Measurements from ENCODE around the gene LGALS4. TPM values are rescaled to one million over a fixed set of nuclear protein-coding genes. Genes with fewer than 3 reads are reported as not detected.

Gene LGALS4
- total and polyA plus RNA-seq, 9 of the 15 experiments (the other 6 are each of a cell fraction or from before 2014, with no cell fraction given): 0.08 to 1.1 (median 0.30) TPM; not detected in 3

- TF ChIP-seq, protein P1, sequence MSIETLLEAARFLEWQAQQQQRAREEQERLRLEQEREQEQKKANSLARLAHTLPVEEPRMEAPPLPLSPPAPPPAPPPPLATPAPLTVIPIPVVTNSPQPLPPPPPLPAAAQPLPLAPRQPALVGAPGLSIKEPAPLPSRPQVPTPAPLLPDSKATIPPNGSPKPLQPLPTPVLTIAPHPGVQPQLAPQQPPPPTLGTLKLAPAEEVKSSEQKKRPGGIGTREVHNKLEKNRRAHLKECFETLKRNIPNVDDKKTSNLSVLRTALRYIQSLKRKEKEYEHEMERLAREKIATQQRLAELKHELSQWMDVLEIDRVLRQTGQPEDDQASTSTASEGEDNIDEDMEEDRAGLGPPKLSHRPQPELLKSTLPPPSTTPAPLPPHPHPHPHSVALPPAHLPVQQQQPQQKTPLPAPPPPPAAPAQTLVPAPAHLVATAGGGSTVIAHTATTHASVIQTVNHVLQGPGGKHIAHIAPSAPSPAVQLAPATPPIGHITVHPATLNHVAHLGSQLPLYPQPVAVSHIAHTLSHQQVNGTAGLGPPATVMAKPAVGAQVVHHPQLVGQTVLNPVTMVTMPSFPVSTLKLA (conservative IDR thresholded peaks at IDR 0.05): no peak; a peak in 2 of 4 replicates
- no peak for TF ChIP-seq ZNF24 (IDR thresholded peaks at IDR 0.05)
- TF ChIP-seq ZNF174 (CRISPR knock-in tag; IDR thresholded peaks at IDR 0.05): no peak
- no peak for TF ChIP-seq ZNF551 (CRISPR knock-in tag; IDR thresholded peaks at IDR 0.05)
- TF ChIP-seq TAF9B (IDR thresholded peaks at IDR 0.05; ENCODE audit: partially characterized antibody): peak; percentile 45
- peak; percentile 83 for TF ChIP-seq EGR1 (conservative IDR thresholded peaks at IDR 0.05)
- no peak for TF ChIP-seq ZNF584 (CRISPR knock-in tag; IDR thresholded peaks at IDR 0.05; ENCODE audit: low read depth)
- 0 out of 2 replicates have a peak, but pooled peaks have one; percentile 22 for TF ChIP-seq ZBTB43 (CRISPR knock-in tag; IDR thresholded peaks at IDR 0.05)
- no peak for TF ChIP-seq SAFB (IDR thresholded peaks at IDR 0.05; ENCODE audit: borderline replicate concordance, low read depth, low read length)
- TF ChIP-seq, protein P2, sequence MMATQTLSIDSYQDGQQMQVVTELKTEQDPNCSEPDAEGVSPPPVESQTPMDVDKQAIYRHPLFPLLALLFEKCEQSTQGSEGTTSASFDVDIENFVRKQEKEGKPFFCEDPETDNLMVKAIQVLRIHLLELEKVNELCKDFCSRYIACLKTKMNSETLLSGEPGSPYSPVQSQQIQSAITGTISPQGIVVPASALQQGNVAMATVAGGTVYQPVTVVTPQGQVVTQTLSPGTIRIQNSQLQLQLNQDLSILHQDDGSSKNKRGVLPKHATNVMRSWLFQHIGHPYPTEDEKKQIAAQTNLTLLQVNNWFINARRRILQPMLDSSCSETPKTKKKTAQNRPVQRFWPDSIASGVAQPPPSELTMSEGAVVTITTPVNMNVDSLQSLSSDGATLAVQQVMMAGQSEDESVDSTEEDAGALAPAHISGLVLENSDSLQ (IDR thresholded peaks at IDR 0.05): peak; percentile 100
- TF ChIP-seq, protein P3, sequence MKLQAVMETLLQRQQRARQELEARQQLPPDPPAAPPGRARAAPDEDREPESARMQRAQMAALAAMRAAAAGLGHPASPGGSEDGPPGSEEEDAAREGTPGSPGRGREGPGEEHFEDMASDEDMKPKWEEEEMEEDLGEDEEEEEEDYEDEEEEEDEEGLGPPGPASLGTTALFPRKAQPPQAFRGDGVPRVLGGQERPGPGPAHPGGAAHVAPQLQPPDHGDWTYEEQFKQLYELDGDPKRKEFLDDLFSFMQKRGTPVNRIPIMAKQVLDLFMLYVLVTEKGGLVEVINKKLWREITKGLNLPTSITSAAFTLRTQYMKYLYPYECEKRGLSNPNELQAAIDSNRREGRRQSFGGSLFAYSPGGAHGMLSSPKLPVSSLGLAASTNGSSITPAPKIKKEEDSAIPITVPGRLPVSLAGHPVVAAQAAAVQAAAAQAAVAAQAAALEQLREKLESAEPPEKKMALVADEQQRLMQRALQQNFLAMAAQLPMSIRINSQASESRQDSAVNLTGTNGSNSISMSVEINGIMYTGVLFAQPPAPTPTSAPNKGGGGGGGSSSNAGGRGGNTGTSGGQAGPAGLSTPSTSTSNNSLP (IDR thresholded peaks at IDR 0.05; ENCODE audit: borderline replicate concordance, low read depth, low read length): peak; percentile 88; the same call in 1 of the 2 replicates
- TF ChIP-seq ZFP1 (CRISPR knock-in tag; IDR thresholded peaks at IDR 0.05): no peak
- TF ChIP-seq, protein P4, sequence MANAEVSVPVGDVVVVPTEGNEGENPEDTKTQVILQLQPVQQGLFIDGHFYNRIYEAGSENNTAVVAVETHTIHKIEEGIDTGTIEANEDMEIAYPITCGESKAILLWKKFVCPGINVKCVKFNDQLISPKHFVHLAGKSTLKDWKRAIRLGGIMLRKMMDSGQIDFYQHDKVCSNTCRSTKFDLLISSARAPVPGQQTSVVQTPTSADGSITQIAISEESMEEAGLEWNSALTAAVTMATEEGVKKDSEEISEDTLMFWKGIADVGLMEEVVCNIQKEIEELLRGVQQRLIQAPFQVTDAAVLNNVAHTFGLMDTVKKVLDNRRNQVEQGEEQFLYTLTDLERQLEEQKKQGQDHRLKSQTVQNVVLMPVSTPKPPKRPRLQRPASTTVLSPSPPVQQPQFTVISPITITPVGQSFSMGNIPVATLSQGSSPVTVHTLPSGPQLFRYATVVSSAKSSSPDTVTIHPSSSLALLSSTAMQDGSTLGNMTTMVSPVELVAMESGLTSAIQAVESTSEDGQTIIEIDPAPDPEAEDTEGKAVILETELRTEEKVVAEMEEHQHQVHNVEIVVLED (CRISPR knock-in tag; IDR thresholded peaks at IDR 0.05): peak; percentile 73
- no peak for TF ChIP-seq MYNN (IDR thresholded peaks at IDR 0.05)
- TF ChIP-seq MYNN (CRISPR knock-in tag; IDR thresholded peaks at IDR 0.05): no peak
- peak; percentile 30 for TF ChIP-seq JUND (IDR thresholded peaks at IDR 0.05; ENCODE audit: borderline replicate concordance, low read depth, low read length)
- no peak for TF ChIP-seq JUND (tag; IDR thresholded peaks at IDR 0.05; ENCODE audit: borderline replicate concordance, low read depth, low read length)
- no peak for TF ChIP-seq HSF4 (CRISPR knock-in tag; IDR thresholded peaks at IDR 0.05; ENCODE audit: borderline replicate concordance)
These were observed 37.2 kb upstream of the LGALS4 start, which contains the start of gene HNRNPL (continued) for GRCh38 chr19:38849860-38850435.
